Regular cardiac myocyte (primary cell): ENCODE results near the gene AURKAIP1. TPM values are rescaled to one million over a fixed set of nuclear protein-coding genes. Genes with fewer than 3 reads are reported as not detected.

Experiments
- total RNA-seq: library from RNA; depleted of rRNA; stranded (reverse); fragments of >200 nt; gene quantifications from 2 replicates; pipeline ENCODE4 v1.2.3, GENCODE V29; 2014

AURKAIP1 gene
- 82.6 and 152 TPM in 2 replicates for total RNA-seq

GRCh38 chr1:1374929-1375662, at the start of gene AURKAIP1:
TSS of gene AURKAIP1 (minus strand) at chr1:1375207. CDS start at chr1:1374756, 451 bp downstream.

GRCh38 chr1:1421147-1421906, 46.3 kb upstream of the AURKAIP1 start, which contains the start of gene ANKRD65:
TSS of gene ANKRD65 (minus strand) at chr1:1421276. CDS start at chr1:1421005, 271 bp downstream.

GRCh38 chr1:1406821-1407635, 32.0 kb upstream of the AURKAIP1 start, which contains the start of gene MRPL20:
TSS of gene MRPL20 (minus strand) at chr1:1407293. CDS start at chr1:1407217, 76 bp downstream.

GRCh38 chr1:1399187-1399871, 24.3 kb upstream of the AURKAIP1 start, which contains the start of gene CCNL2:
TSS of gene CCNL2 (minus strand) at chr1:1399335. CDS start at chr1:1399306, 29 bp downstream.

GRCh38 chr1:1358433-1359271, 16.4 kb downstream of the AURKAIP1 start, which contains the start of gene MXRA8:
TSS of gene MXRA8 (minus strand) at chr1:1358555. CDS start at chr1:1358504, 51 bp downstream.

GRCh38 chr1:1349256-1350012, 25.6 kb downstream of the AURKAIP1 start, which contains the start of gene DVL1:
TSS of gene DVL1 (minus strand) at chr1:1349418. CDS start at chr1:1349065, 353 bp downstream.

GRCh38 chr1:1331068-1331965, 43.7 kb downstream of the AURKAIP1 start, which contains the start of gene TAS1R3:
TSS of gene TAS1R3 (plus strand) at chr1:1331280. CDS start at chr1:1331346, 66 bp downstream.

GRCh38 chr1:1324524-1325287, 50.3 kb downstream of the AURKAIP1 start, which contains the start of the genes CPTP and INTS11:
TSS of gene CPTP (plus strand) at chr1:1324802. CDS start at chr1:1326911, 2,109 bp downstream.
TSS of gene INTS11 (minus strand) at chr1:1324660. CDS start at chr1:1324608, 52 bp downstream.

Other genes starting within 250 kb of the AURKAIP1 start
- gene TTLL10, start 201.3 kb downstream of the AURKAIP1 start, total RNA-seq = not detected in 2 replicates
- 0.28 TPM in 1 of 2 replicates, not detected in the other for gene TNFRSF18, start 168.6 kb downstream of the AURKAIP1 start, total RNA-seq
- gene TNFRSF4, start 161.1 kb downstream of the AURKAIP1 start, total RNA-seq = not detected in 2 replicates
- 90.1 and 109 TPM in 2 replicates for gene SDF4, start 143.2 kb downstream of the AURKAIP1 start, total RNA-seq
- 28.2 and 31.2 TPM in 2 replicates for gene B3GALT6, start 143.0 kb downstream of the AURKAIP1 start, total RNA-seq
- gene C1QTNF12, start 128.5 kb downstream of the AURKAIP1 start, total RNA-seq = 0.38 and 0.85 TPM in 2 replicates
- gene UBE2J2, start 101.4 kb downstream of the AURKAIP1 start, total RNA-seq = 31.3 and 43.5 TPM in 2 replicates
- 0.58 and 1.4 TPM in 2 replicates for gene SCNN1D, start 94.8 kb downstream of the AURKAIP1 start, total RNA-seq
- gene ACAP3, start 67.3 kb downstream of the AURKAIP1 start, total RNA-seq = 33.0 and 34.3 TPM in 2 replicates
- gene PUSL1, start 66.6 kb downstream of the AURKAIP1 start, total RNA-seq = 8.7 and 22.8 TPM in 2 replicates
- 34.1 and 42.0 TPM in 2 replicates for gene INTS11, start 50.5 kb downstream of the AURKAIP1 start, total RNA-seq
- gene CPTP, start 50.4 kb downstream of the AURKAIP1 start, total RNA-seq = 9.0 and 11.5 TPM in 2 replicates
- under 0.01 TPM in 2 replicates for gene TAS1R3, start 43.9 kb downstream of the AURKAIP1 start, total RNA-seq
- gene DVL1, start 25.8 kb downstream of the AURKAIP1 start, total RNA-seq = 86.0 and 119 TPM in 2 replicates
- gene MXRA8, start 16.7 kb downstream of the AURKAIP1 start, total RNA-seq = 121 and 141 TPM in 2 replicates
- gene CCNL2, start 24.1 kb upstream of the AURKAIP1 start, total RNA-seq = 63.8 and 140 TPM in 2 replicates
- 58.9 and 129 TPM in 2 replicates for gene MRPL20, start 32.1 kb upstream of the AURKAIP1 start, total RNA-seq
- under 0.01 TPM in 2 replicates for gene ANKRD65, start 46.1 kb upstream of the AURKAIP1 start, total RNA-seq
- gene VWA1, start 60.5 kb upstream of the AURKAIP1 start, total RNA-seq = 2.9 and 9.0 TPM in 2 replicates
- not detected in 2 replicates for gene ATAD3C, start 74.5 kb upstream of the AURKAIP1 start, total RNA-seq
- 15.8 and 46.6 TPM in 2 replicates for gene ATAD3B, start 96.6 kb upstream of the AURKAIP1 start, total RNA-seq
- 18.9 and 64.2 TPM in 2 replicates for gene ATAD3A, start 137.0 kb upstream of the AURKAIP1 start, total RNA-seq
- gene TMEM240, start 165.4 kb upstream of the AURKAIP1 start, total RNA-seq = 1.5 and 3.7 TPM in 2 replicates
- 71.9 and 130 TPM in 2 replicates for gene SSU72, start 199.7 kb upstream of the AURKAIP1 start, total RNA-seq
- 1.3 and 1.7 TPM in 2 replicates for gene FNDC10, start 224.9 kb upstream of the AURKAIP1 start, total RNA-seq
- gene MIB2, start 240.3 kb upstream of the AURKAIP1 start, total RNA-seq = 62.1 and 115 TPM in 2 replicates